Liver (tissue), 9 donors: ENCODE measurements around the gene INPP5A. TPM values are rescaled to one million over a fixed set of nuclear protein-coding genes. Genes with fewer than 3 reads are reported as not detected.

Experiments used
- DNase-seq: peaks from one replicate; pipeline ENCODE4 v3.0.0-alpha.2; 2017; ENCODE audit warnings: low spot score
- H3K27ac ChIP-seq, 2 donors: one replicate each; pipeline ENCODE4 v1.7.0; 2013; ENCODE audit warnings: inconsistent platforms in 2 of 2, low read length in 2 of 2, control low read depth in 1 of 2, low read depth in 1 of 2, mild to moderate bottlenecking in 1 of 2
- H3K27me3 ChIP-seq, 4 donors: one replicate each; pipeline versions ENCODE4 v1.6.1 to v1.7.0; 2013; ENCODE audit warnings: low read length in 3 of 4, inconsistent platforms in 1 of 4, mild to moderate bottlenecking in 1 of 4, moderate library complexity in 1 of 4; ENCODE audit not compliant: control insufficient read depth in 4 of 4, insufficient read depth in 4 of 4
- H3K36me3 ChIP-seq, 4 donors: one replicate each; pipeline versions ENCODE4 v1.6.1 to v1.7.0; 2013; ENCODE audit warnings: low read length in 3 of 4, mild to moderate bottlenecking in 3 of 4, low read depth in 1 of 4, moderate library complexity in 1 of 4; ENCODE audit not compliant: control insufficient read depth in 4 of 4, insufficient read depth in 3 of 4
- H3K4me1 ChIP-seq, 4 donors: one replicate each; pipeline versions ENCODE4 v1.6.1 to v1.7.0; 2013; ENCODE audit warnings: low read length in 3 of 4, mild to moderate bottlenecking in 3 of 4, moderate library complexity in 1 of 4; ENCODE audit not compliant: control insufficient read depth in 4 of 4, insufficient read depth in 4 of 4
- H3K4me3 ChIP-seq, 3 donors: one replicate each; pipeline versions ENCODE4 v1.6.1 to v1.7.0; 2013; ENCODE audit warnings: low read length in 3 of 3, control low read depth in 1 of 3, low read depth in 1 of 3, mild to moderate bottlenecking in 1 of 3
- H3K9ac ChIP-seq, 2 donors: one replicate each; pipeline ENCODE4 v1.7.0; 2013; ENCODE audit warnings: low read length in 2 of 2, mild to moderate bottlenecking in 2 of 2, moderate library complexity in 2 of 2, control low read depth in 1 of 2, low read depth in 1 of 2
- H3K9me3 ChIP-seq, 4 donors: one replicate each; pipeline versions ENCODE4 v1.6.1 to v1.7.0; 2013; ENCODE audit warnings: low read length in 3 of 4; ENCODE audit not compliant: control insufficient read depth in 4 of 4
- EGR1 ChIP-seq, 2 donors: IDR thresholded peaks; 2 replicates each; pipeline ENCODE4 v1.6.1; 2016 to 2018; ENCODE audit warnings: antibody characterized with exemption in 2 of 2, low read depth in 2 of 2
- FOXA1 ChIP-seq: IDR thresholded peaks from 2 replicates; pipeline ENCODE4 v1.6.1; 2016; ENCODE audit warnings: antibody characterized with exemption
- FOXA2 ChIP-seq: IDR thresholded peaks from 2 replicates; pipeline ENCODE4 v1.6.1; 2016; ENCODE audit warnings: antibody characterized with exemption
- GABPA ChIP-seq, 2 donors: IDR thresholded peaks in 1 of 2; conservative IDR thresholded peaks in 1 of 2; 2 replicates each; pipeline ENCODE4 v1.6.1; 2016; ENCODE audit warnings: antibody characterized with exemption in 2 of 2, mild to moderate bottlenecking in 1 of 2, moderate library complexity in 1 of 2
- HNF4A ChIP-seq, 2 donors: conservative IDR thresholded peaks; 2 replicates each; pipeline ENCODE4 v1.6.1; 2016; ENCODE audit warnings: antibody characterized with exemption in 2 of 2, mild to moderate bottlenecking in 2 of 2
- HNF4G ChIP-seq: IDR thresholded peaks from 2 replicates; pipeline ENCODE4 v1.6.1; 2016; ENCODE audit warnings: antibody characterized with exemption
- JUND ChIP-seq, 2 donors: IDR thresholded peaks; 2 replicates each; pipeline ENCODE4 v1.6.1; 2016; ENCODE audit warnings: antibody characterized with exemption in 2 of 2
- NR2F2 ChIP-seq: IDR thresholded peaks from 2 replicates; pipeline ENCODE4 v1.6.1; 2016; ENCODE audit warnings: antibody characterized with exemption
- RAD21 ChIP-seq, 2 donors: IDR thresholded peaks; 2 replicates each; pipeline ENCODE4 v1.6.1; 2016; ENCODE audit warnings: antibody characterized with exemption in 2 of 2, mild to moderate bottlenecking in 2 of 2
- RXRA ChIP-seq, 2 donors: IDR thresholded peaks; 2 replicates each; pipeline ENCODE4 v1.6.1; 2017 to 2018; ENCODE audit warnings: antibody characterized with exemption in 2 of 2, mild to moderate bottlenecking in 1 of 2
- SP1 ChIP-seq: IDR thresholded peaks from 2 replicates; pipeline ENCODE4 v1.6.1; 2018; ENCODE audit warnings: antibody characterized with exemption, mild to moderate bottlenecking
- TAF1 ChIP-seq: conservative IDR thresholded peaks from 2 replicates; pipeline ENCODE4 v1.6.1; 2016; ENCODE audit warnings: antibody characterized with exemption, mild to moderate bottlenecking
- YY1 ChIP-seq: IDR thresholded peaks from 2 replicates; pipeline ENCODE4 v1.6.1; 2016; ENCODE audit warnings: antibody characterized with exemption, mild to moderate bottlenecking
- WGBS: extraction: QIAGEN DNeasy Blood & Tissue Kit; methylation state at CpG from one replicate; pipeline ENCODE4 v1.1.7; 2013; 5-methylcytosine and 5-hydroxymethylcytosine counted together
- polyA plus RNA-seq, 2 donors: library from polyadenylated mRNA; stranded (reverse) in 1 of 2; unstranded in 1 of 2; fragments of 200-250 nt in 1 of 2; fragments of >200 nt in 1 of 2; fragmentation: Nextera tagmentation in 1 of 2; extraction: Ambion mirVana in 1 of 2; gene quantifications; one replicate each; pipeline versions ENCODE4 v1.2.1 to v1.2.3, GENCODE V29; 2013 to 2015
- total RNA-seq, 2 donors: library from RNA; depleted of rRNA; stranded (reverse); fragments of >200 nt; gene quantifications; one replicate each; pipeline ENCODE4 v1.2.3, GENCODE V29; 2014
- TF ChIP-seq, protein P1 (sequence below): IDR thresholded peaks from 2 replicates; pipeline ENCODE4 v1.6.1; 2016; ENCODE audit warnings: antibody characterized with exemption, mild to moderate bottlenecking
- TF ChIP-seq, protein P2 (sequence below): IDR thresholded peaks from 2 replicates; pipeline ENCODE4 v1.6.1; 2016; ENCODE audit warnings: antibody characterized with exemption
- TF ChIP-seq, protein P3 (sequence below): IDR thresholded peaks from 2 replicates; pipeline ENCODE4 v1.6.1; 2016; ENCODE audit warnings: antibody characterized with exemption
- TF ChIP-seq, protein P4 (sequence below): IDR thresholded peaks from 2 replicates; pipeline ENCODE4 v1.6.1; 2016; ENCODE audit warnings: antibody characterized with exemption
- TF ChIP-seq, protein P5 (sequence below): fragments of 150-350 bp; IDR thresholded peaks from 2 replicates; pipeline ENCODE4 v1.5.1; 2017; ENCODE audit warnings: improper control_type of control experiment, low read depth, low read length; ENCODE audit not compliant: missing input control
- donor health status: healthy.
- donor health status: healthy.
- donor health status: healthy.
- donor health status: healthy.
- donor health status: healthy.

Gene INPP5A
- total and polyA plus RNA-seq, 4 donors: 4.3 to 26.5 (median 10.9) TPM

DNA sequence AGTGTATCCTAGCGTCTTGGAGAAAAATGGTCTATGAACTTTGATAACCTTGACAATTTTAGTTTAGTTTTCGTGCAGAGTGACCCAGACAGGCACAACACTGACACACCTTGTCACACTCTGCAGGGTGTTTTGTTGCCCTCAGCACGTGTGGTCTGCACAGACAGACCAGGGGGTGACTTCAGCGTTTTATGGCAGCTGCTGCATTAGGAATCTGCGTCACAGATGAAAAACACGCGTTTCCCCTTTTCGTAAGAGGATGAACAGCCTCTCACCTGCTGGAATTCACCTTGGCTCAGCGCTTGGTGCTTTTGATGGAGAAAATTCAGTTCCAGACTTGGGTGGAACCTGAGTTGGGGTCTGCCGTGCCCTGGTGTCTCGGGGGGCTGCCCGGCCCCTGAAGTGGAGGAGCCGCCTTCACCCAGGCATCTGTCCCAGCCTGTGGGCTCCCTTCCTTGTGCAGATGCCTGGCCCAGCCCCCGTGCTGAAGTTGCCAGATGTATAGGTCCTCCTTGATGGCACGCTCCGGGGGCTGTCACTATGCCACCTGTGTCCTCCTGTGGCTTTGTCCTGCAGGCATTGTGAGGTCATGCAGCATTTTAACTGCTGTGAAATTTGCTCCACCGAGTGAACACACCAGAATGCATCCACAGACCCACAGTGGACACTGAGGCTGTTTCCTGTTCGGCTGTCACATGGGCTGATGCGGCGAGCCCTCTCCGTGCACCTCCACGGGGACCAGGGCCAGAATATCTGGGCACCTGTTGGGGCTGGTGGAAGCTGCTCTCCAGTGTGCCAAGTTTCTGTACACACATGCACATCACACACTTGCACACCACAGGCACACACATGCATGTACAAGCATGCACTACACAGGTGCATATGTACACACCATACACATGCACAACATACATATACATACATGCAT is 18.3 kb downstream of the INPP5A start:
- TF ChIP-seq, protein P1, sequence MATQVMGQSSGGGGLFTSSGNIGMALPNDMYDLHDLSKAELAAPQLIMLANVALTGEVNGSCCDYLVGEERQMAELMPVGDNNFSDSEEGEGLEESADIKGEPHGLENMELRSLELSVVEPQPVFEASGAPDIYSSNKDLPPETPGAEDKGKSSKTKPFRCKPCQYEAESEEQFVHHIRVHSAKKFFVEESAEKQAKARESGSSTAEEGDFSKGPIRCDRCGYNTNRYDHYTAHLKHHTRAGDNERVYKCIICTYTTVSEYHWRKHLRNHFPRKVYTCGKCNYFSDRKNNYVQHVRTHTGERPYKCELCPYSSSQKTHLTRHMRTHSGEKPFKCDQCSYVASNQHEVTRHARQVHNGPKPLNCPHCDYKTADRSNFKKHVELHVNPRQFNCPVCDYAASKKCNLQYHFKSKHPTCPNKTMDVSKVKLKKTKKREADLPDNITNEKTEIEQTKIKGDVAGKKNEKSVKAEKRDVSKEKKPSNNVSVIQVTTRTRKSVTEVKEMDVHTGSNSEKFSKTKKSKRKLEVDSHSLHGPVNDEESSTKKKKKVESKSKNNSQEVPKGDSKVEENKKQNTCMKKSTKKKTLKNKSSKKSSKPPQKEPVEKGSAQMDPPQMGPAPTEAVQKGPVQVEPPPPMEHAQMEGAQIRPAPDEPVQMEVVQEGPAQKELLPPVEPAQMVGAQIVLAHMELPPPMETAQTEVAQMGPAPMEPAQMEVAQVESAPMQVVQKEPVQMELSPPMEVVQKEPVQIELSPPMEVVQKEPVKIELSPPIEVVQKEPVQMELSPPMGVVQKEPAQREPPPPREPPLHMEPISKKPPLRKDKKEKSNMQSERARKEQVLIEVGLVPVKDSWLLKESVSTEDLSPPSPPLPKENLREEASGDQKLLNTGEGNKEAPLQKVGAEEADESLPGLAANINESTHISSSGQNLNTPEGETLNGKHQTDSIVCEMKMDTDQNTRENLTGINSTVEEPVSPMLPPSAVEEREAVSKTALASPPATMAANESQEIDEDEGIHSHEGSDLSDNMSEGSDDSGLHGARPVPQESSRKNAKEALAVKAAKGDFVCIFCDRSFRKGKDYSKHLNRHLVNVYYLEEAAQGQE: no peak
- TF ChIP-seq, protein P2, sequence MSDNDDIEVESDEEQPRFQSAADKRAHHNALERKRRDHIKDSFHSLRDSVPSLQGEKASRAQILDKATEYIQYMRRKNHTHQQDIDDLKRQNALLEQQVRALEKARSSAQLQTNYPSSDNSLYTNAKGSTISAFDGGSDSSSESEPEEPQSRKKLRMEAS: no peak
- TF ChIP-seq, protein P3, sequence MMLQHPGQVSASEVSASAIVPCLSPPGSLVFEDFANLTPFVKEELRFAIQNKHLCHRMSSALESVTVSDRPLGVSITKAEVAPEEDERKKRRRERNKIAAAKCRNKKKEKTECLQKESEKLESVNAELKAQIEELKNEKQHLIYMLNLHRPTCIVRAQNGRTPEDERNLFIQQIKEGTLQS: no peak
- TF ChIP-seq TAF1 (no peak), FOXA2 (no peak), GABPA (IDR thresholded peaks at IDR 0.05 in 1 of 2, conservative IDR thresholded peaks at IDR 0.05 in 1 of 2) (no peak), RXRA (IDR thresholded peaks at IDR 0.05) (no peak), HNF4G (no peak), EGR1 (IDR thresholded peaks at IDR 0.05; ENCODE audit: low read depth in 2 of 2) (no peak), JUND (IDR thresholded peaks at IDR 0.05) (no peak), NR2F2 (no peak), SP1 (no peak), YY1 (no peak), RAD21 (IDR thresholded peaks at IDR 0.05) (no peak), FOXA1 (no peak), HNF4A (conservative IDR thresholded peaks at IDR 0.05) (no peak)
- TF ChIP-seq, protein P4, sequence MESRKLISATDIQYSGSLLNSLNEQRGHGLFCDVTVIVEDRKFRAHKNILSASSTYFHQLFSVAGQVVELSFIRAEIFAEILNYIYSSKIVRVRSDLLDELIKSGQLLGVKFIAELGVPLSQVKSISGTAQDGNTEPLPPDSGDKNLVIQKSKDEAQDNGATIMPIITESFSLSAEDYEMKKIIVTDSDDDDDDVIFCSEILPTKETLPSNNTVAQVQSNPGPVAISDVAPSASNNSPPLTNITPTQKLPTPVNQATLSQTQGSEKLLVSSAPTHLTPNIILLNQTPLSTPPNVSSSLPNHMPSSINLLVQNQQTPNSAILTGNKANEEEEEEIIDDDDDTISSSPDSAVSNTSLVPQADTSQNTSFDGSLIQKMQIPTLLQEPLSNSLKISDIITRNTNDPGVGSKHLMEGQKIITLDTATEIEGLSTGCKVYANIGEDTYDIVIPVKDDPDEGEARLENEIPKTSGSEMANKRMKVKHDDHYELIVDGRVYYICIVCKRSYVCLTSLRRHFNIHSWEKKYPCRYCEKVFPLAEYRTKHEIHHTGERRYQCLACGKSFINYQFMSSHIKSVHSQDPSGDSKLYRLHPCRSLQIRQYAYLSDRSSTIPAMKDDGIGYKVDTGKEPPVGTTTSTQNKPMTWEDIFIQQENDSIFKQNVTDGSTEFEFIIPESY: no peak
- TF ChIP-seq, protein P5, sequence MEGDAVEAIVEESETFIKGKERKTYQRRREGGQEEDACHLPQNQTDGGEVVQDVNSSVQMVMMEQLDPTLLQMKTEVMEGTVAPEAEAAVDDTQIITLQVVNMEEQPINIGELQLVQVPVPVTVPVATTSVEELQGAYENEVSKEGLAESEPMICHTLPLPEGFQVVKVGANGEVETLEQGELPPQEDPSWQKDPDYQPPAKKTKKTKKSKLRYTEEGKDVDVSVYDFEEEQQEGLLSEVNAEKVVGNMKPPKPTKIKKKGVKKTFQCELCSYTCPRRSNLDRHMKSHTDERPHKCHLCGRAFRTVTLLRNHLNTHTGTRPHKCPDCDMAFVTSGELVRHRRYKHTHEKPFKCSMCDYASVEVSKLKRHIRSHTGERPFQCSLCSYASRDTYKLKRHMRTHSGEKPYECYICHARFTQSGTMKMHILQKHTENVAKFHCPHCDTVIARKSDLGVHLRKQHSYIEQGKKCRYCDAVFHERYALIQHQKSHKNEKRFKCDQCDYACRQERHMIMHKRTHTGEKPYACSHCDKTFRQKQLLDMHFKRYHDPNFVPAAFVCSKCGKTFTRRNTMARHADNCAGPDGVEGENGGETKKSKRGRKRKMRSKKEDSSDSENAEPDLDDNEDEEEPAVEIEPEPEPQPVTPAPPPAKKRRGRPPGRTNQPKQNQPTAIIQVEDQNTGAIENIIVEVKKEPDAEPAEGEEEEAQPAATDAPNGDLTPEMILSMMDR: no peak
- no peaks in the 10 kb centered on the region for H3K27me3 ChIP-seq
- peaks cover 0 to 17% (median 9%) of the 10 kb centered on the region in 4 donors for H3K4me1 ChIP-seq
- WGBS: 88% methylated on average over 22 of the region's 22 CpGs
- no peak overlapping the region for H3K27ac ChIP-seq
- H3K9ac ChIP-seq: no peak overlapping the region
- H3K4me3 ChIP-seq: no peak overlapping the region
- DNase-seq: no peak
- H3K36me3 ChIP-seq: no peaks in the 10 kb centered on the region
- H3K9me3 ChIP-seq: no peaks in the 10 kb centered on the region
